Measurements from ENCODE around the gene MGST2.

The MGST2 gene

GRCh38 chr4:139718833-139719232 is 53.2 kb downstream of the MGST2 start:
- DNase-seq (ENCODE audit: low spot score) = no peak
- CTCF ChIA-PET = interaction anchor here (0.6 kb wide), 1 partner anchor 736 kb away, joined by 3 read pairs; no protein-coding TSS in a partner anchor
- no peak for TF ChIP-seq CTCF (conservative IDR thresholded peaks at IDR 0.05; ENCODE audit: low read depth)
- POLR2A ChIA-PET (ENCODE audit: low non-redundant PET) = no interaction called here
- no peak overlapping the region for H3K27ac ChIP-seq

GRCh38 chr4:139719381-139720101 is 53.9 kb downstream of the MGST2 start:
- POLR2A ChIA-PET (ENCODE audit: low non-redundant PET) = no interaction called here
- no peak for TF ChIP-seq CTCF (conservative IDR thresholded peaks at IDR 0.05; ENCODE audit: low read depth)
- no peak for DNase-seq (ENCODE audit: low spot score)
- H3K27ac ChIP-seq = no peak overlapping the region
- CTCF ChIA-PET = interaction anchor here (0.6 kb wide), 1 partner anchor 736 kb away, joined by 3 read pairs; no protein-coding TSS in a partner anchor

- CTCF ChIA-PET = no interaction called here
- no peak overlapping the region for H3K27ac ChIP-seq
Observed at GRCh38 chr4:139720806-139721205, 55.2 kb downstream of the MGST2 start.

GRCh38 chr4:139721789-139722188 is 56.2 kb downstream of the MGST2 start:
- ChIA-PET CTCF (no interaction called here), POLR2A (ENCODE audit: low non-redundant PET) (no interaction called here)
- DNase-seq (ENCODE audit: low spot score) = no peak
- no peak overlapping the region for H3K27ac ChIP-seq
- TF ChIP-seq CTCF (conservative IDR thresholded peaks at IDR 0.05; ENCODE audit: low read depth) = no peak

More at GRCh38 chr4:139720806-139721205, 55.2 kb downstream of the MGST2 start:
- no peak for DNase-seq (ENCODE audit: low spot score)
- TF ChIP-seq CTCF (conservative IDR thresholded peaks at IDR 0.05; ENCODE audit: low read depth) = no peak
- POLR2A ChIA-PET (ENCODE audit: low non-redundant PET) = no interaction called here

- POLR2A ChIA-PET (ENCODE audit: low non-redundant PET) = no interaction called here
Observed at GRCh38 chr4:139725236-139725635, 59.6 kb downstream of the MGST2 start.

GRCh38 chr4:139726615-139727014 is 61.0 kb downstream of the MGST2 start:
- TF ChIP-seq CTCF (conservative IDR thresholded peaks at IDR 0.05; ENCODE audit: low read depth) = no peak
- no peak overlapping the region for H3K27ac ChIP-seq
- CTCF ChIA-PET = no interaction called here
- POLR2A ChIA-PET (ENCODE audit: low non-redundant PET) = no interaction called here
- DNase-seq (ENCODE audit: low spot score) = no peak

More at GRCh38 chr4:139725236-139725635, 59.6 kb downstream of the MGST2 start:
- no peak overlapping the region for H3K27ac ChIP-seq
- CTCF ChIA-PET = interaction anchor here (0.6 kb wide), 1 partner anchor 884 kb away, joined by 4 read pairs; no protein-coding TSS in a partner anchor
- no peak for DNase-seq (ENCODE audit: low spot score)
- TF ChIP-seq CTCF (conservative IDR thresholded peaks at IDR 0.05; ENCODE audit: low read depth) = no peak
